Hepatocyte (in vitro differentiated cells): Measurements from ENCODE around the gene SLC22A12. TPM values are rescaled to one million over a fixed set of nuclear protein-coding genes. Genes with fewer than 3 reads are reported as not detected.
"Not testable (repeated sequence)": the region's sequence is repeated elsewhere in the genome, so short reads cannot be mapped to it uniquely, and the experiment has no call there.

ENCODE experiments used
- DNase-seq: peaks from one replicate; pipeline ENCODE4 v3.0.0-alpha.2; 2016; ENCODE audit warnings: low spot score
- H2AFZ ChIP-seq: fragments of 200-600 bp; sonication (generic); 2 replicates; pipeline ENCODE4 v1.6.0; 2016; ENCODE audit warnings: antibody characterized with exemption, mild to moderate bottlenecking
- H3K27ac ChIP-seq: fragments of 200-600 bp; sonication (generic); 2 replicates; pipeline ENCODE4 v1.5.1; 2016; ENCODE audit warnings: mild to moderate bottlenecking
- H3K27me3 ChIP-seq: fragments of 200-600 bp; sonication (generic); 2 replicates; pipeline ENCODE4 v1.6.1; 2016
- H3K36me3 ChIP-seq: fragments of 200-600 bp; sonication (generic); replicated peaks from 2 replicates; pipeline ENCODE4 v1.5.1; 2016; ENCODE audit warnings: low read depth; ENCODE audit not compliant: insufficient read depth
- H3K4me1 ChIP-seq: fragments of 200-600 bp; sonication (generic); 2 replicates; pipeline ENCODE4 v1.5.1; 2016; ENCODE audit warnings: mild to moderate bottlenecking, moderate library complexity; ENCODE audit not compliant: insufficient read depth
- H3K4me2 ChIP-seq: fragments of 200-600 bp; sonication (generic); 2 replicates; pipeline ENCODE4 v1.6.0; 2016
- H3K4me3 ChIP-seq: fragments of 200-600 bp; sonication (generic); 2 replicates; pipeline ENCODE4 v1.5.1; 2016; ENCODE audit warnings: mild to moderate bottlenecking
- H3K79me2 ChIP-seq: fragments of 200-600 bp; sonication (generic); 2 replicates; pipeline ENCODE4 v1.6.0; 2017; ENCODE audit warnings: mild to moderate bottlenecking
- H3K9me2 ChIP-seq: fragments of 200-600 bp; sonication (generic); replicated peaks from 2 replicates; pipeline ENCODE4 v1.6.0; 2017; ENCODE audit warnings: mild to moderate bottlenecking; ENCODE audit not compliant: insufficient read depth
- H3K9me3 ChIP-seq: fragments of 200-600 bp; sonication (generic); 2 replicates; pipeline ENCODE4 v1.5.1; 2016; ENCODE audit warnings: low read depth, mild to moderate bottlenecking
- H4K20me1 ChIP-seq: fragments of 200-600 bp; sonication (generic); 2 replicates; pipeline ENCODE4 v1.6.0; 2016; ENCODE audit warnings: mild to moderate bottlenecking; ENCODE audit not compliant: insufficient read depth, poor library complexity, severe bottlenecking
- CTCF ChIP-seq: fragments of 200-600 bp; sonication (generic); IDR thresholded peaks from 2 replicates; pipeline ENCODE4 v1.5.1; 2016; ENCODE audit warnings: antibody characterized with exemption, mild to moderate bottlenecking; ENCODE audit not compliant: poor library complexity
- EZH2 ChIP-seq: fragments of 200-600 bp; sonication (generic); IDR thresholded peaks from 2 replicates; pipeline ENCODE4 v1.6.1; 2016; ENCODE audit warnings: antibody characterized with exemption, mild to moderate bottlenecking, borderline replicate concordance
- EZH2phosphoT487 ChIP-seq: fragments of 200-600 bp; sonication (generic); IDR thresholded peaks from one replicate; pipeline ENCODE4 v1.6.1; 2018; ENCODE audit warnings: antibody characterized with exemption, mild to moderate bottlenecking, low read depth, moderate library complexity; ENCODE audit not compliant: unreplicated experiment, severe bottlenecking
- WGBS: methylation state at CpG from one replicate; pipeline ENCODE4 v1.1.6; 2016; ENCODE audit warnings: low lambda C conversion rate; ENCODE audit errors: missing lambda C conversion rate; 5-methylcytosine and 5-hydroxymethylcytosine counted together
- polyA plus RNA-seq: library from polyadenylated mRNA; unstranded; fragments of >200 nt; fragmentation: Nextera tagmentation; extraction: Ambion mirVana; gene quantifications from 2 replicates; pipeline ENCODE4 v1.2.1, GENCODE V29; 2016
- total RNA-seq: library from RNA; depleted of rRNA; stranded (reverse); fragments of >200 nt; gene quantifications from 2 replicates; pipeline ENCODE4 v1.2.3, GENCODE V29; 2014

Gene SLC22A12
- total and polyA plus RNA-seq, 2 experiments from 2014 or later: 0.11 TPM; not detected in 1

- no peaks in the 10 kb centered on the region for H3K79me2 ChIP-seq
- no peaks in the 10 kb centered on the region for H3K9me2 ChIP-seq
- 77% methylated on average over 14 of the region's 15 CpGs for WGBS
- DNase-seq: no peak
- no peaks in the 10 kb centered on the region for H3K9me3 ChIP-seq
- no peak overlapping the region for H3K27ac ChIP-seq
- H3K36me3 ChIP-seq: no peaks in the 10 kb centered on the region
- TF ChIP-seq CTCF (no peak), EZH2phosphoT487 (no peak), EZH2 (no peak)
- H3K4me1 ChIP-seq: peaks cover 8% of the 10 kb centered on the region
- H3K4me2 ChIP-seq: no peak overlapping the region
- H4K20me1 ChIP-seq: no peaks in the 10 kb centered on the region
- no peak overlapping the region for H2AFZ ChIP-seq
- H3K27me3 ChIP-seq: no peaks in the 10 kb centered on the region
- H3K4me3 ChIP-seq: no peak overlapping the region
These were observed 30.8 kb upstream of the SLC22A12 start for GRCh38 chr11:64560139-64560771.

- H2AFZ ChIP-seq: no peak overlapping the region
These were observed 30.1 kb upstream of the SLC22A12 start for GRCh38 chr11:64560941-64561340.

GRCh38 chr11:64561429-64561828, 29.6 kb upstream of the SLC22A12 start:
- H3K9me2 ChIP-seq: not testable (repeated sequence)
- WGBS: 86% methylated on average over 3 of the region's 3 CpGs

More at GRCh38 chr11:64560941-64561340, 30.1 kb upstream of the SLC22A12 start:
- Histone ChIP-seq H3K27ac (no peak overlapping the region), H3K4me3 (no peak overlapping the region), H3K9me2 (no peaks in the 10 kb centered on the region), H3K27me3 (no peaks in the 10 kb centered on the region), H3K4me1 (peaks cover 5% of the 10 kb centered on the region), H3K79me2 (no peaks in the 10 kb centered on the region), H4K20me1 (no peaks in the 10 kb centered on the region), H3K9me3 (no peaks in the 10 kb centered on the region), H3K36me3 (no peaks in the 10 kb centered on the region), H3K4me2 (no peak overlapping the region)
- TF ChIP-seq EZH2phosphoT487 (no peak), CTCF (no peak)
- WGBS: 95% methylated on average over 16 of the region's 16 CpGs
- no peak for DNase-seq

GRCh38 chr11:64561984-64562722, 28.9 kb upstream of the SLC22A12 start:
- H4K20me1 ChIP-seq: no peaks in the 10 kb centered on the region
- WGBS: 95% methylated on average over 29 of the region's 29 CpGs
- no peak for DNase-seq
- no peaks in the 10 kb centered on the region for H3K79me2 ChIP-seq
- peaks cover 3% of the 10 kb centered on the region for H3K4me1 ChIP-seq
- H3K27ac ChIP-seq: no peak overlapping the region
- no peak overlapping the region for H2AFZ ChIP-seq
- H3K27me3 ChIP-seq: no peaks in the 10 kb centered on the region
- H3K9me3 ChIP-seq: no peaks in the 10 kb centered on the region
- H3K36me3 ChIP-seq: no peaks in the 10 kb centered on the region
- no peak overlapping the region for H3K4me3 ChIP-seq
- no peaks in the 10 kb centered on the region for H3K9me2 ChIP-seq
- TF ChIP-seq EZH2 (no peak), CTCF (no peak)
- H3K4me2 ChIP-seq: no peak overlapping the region

More at GRCh38 chr11:64561429-64561828, 29.6 kb upstream of the SLC22A12 start:
- H3K4me3 ChIP-seq, H3K9me3 ChIP-seq, H3K36me3 ChIP-seq, H2AFZ ChIP-seq, H3K27ac ChIP-seq, H3K4me2 ChIP-seq, H3K4me1 ChIP-seq, H3K79me2 ChIP-seq, H3K27me3 ChIP-seq, H4K20me1 ChIP-seq, DNase-seq: not testable (repeated sequence)
